Measurements from ENCODE around the gene GNG7.
"Not testable (repeated sequence)": the region's sequence is repeated elsewhere in the genome, so short reads cannot be mapped to it uniquely, and the experiment has no call there.

Gene GNG7

GRCh38 chr19:2567996-2568395, 134.5 kb downstream of the GNG7 start:
- TF ChIP-seq, protein P1, sequence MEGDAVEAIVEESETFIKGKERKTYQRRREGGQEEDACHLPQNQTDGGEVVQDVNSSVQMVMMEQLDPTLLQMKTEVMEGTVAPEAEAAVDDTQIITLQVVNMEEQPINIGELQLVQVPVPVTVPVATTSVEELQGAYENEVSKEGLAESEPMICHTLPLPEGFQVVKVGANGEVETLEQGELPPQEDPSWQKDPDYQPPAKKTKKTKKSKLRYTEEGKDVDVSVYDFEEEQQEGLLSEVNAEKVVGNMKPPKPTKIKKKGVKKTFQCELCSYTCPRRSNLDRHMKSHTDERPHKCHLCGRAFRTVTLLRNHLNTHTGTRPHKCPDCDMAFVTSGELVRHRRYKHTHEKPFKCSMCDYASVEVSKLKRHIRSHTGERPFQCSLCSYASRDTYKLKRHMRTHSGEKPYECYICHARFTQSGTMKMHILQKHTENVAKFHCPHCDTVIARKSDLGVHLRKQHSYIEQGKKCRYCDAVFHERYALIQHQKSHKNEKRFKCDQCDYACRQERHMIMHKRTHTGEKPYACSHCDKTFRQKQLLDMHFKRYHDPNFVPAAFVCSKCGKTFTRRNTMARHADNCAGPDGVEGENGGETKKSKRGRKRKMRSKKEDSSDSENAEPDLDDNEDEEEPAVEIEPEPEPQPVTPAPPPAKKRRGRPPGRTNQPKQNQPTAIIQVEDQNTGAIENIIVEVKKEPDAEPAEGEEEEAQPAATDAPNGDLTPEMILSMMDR (IDR thresholded peaks at IDR 0.05; ENCODE audit: low read depth, low read length, missing control alignments): no peak
- DNase-seq (ENCODE audit: low read depth): no peak
- H3K4me3 ChIP-seq (ENCODE audit: low read depth, low read length): no peak overlapping the region

- DNase-seq (ENCODE audit: low read depth): no peak
- no peak overlapping the region for H3K4me3 ChIP-seq (ENCODE audit: low read depth, low read length)
- TF ChIP-seq, protein P1 (IDR thresholded peaks at IDR 0.05; ENCODE audit: low read depth, low read length, missing control alignments): no peak
These were observed 134.9 kb downstream of the GNG7 start for GRCh38 chr19:2567580-2567979.

GRCh38 chr19:2563546-2563945, 138.9 kb downstream of the GNG7 start:
- not testable (repeated sequence) for H3K4me3 ChIP-seq (ENCODE audit: low read depth, low read length); DNase-seq (ENCODE audit: low read depth)

GRCh38 chr19:2561895-2562294, 140.6 kb downstream of the GNG7 start:
- H3K4me3 ChIP-seq (ENCODE audit: low read depth, low read length): peak overlapping the region; percentile 44
- peak; percentile 80 for DNase-seq (ENCODE audit: low read depth)
- TF ChIP-seq, protein P1 (IDR thresholded peaks at IDR 0.05; ENCODE audit: low read depth, low read length, missing control alignments): peak; percentile 8

DNA sequence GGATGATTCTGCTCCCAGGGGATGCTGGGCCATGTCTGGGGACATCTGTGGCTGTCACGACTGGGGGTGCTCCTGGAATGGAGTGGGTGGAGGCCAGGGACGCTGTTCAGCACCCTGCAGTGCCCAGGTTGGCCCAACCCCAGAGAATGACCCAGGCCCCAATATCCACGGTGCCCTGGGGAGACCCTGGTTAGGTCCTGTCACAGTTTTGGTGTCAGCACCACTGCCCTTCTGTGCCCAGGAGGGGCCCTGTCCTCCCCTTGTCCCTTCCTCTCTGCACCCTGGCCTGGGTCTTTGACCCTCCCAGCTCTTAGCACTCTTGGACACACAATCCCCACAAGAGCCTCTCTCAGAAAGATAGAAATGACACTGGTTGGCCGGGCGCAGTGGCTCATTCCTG, 141.3 kb downstream of the GNG7 start:
- no peak for DNase-seq (ENCODE audit: low read depth)
- H3K4me3 ChIP-seq (ENCODE audit: low read depth, low read length): peak overlapping the region; percentile 31; the same call in 1 of the 2 replicates
- TF ChIP-seq, protein P1 (IDR thresholded peaks at IDR 0.05; ENCODE audit: low read depth, low read length, missing control alignments): no peak

DNA sequence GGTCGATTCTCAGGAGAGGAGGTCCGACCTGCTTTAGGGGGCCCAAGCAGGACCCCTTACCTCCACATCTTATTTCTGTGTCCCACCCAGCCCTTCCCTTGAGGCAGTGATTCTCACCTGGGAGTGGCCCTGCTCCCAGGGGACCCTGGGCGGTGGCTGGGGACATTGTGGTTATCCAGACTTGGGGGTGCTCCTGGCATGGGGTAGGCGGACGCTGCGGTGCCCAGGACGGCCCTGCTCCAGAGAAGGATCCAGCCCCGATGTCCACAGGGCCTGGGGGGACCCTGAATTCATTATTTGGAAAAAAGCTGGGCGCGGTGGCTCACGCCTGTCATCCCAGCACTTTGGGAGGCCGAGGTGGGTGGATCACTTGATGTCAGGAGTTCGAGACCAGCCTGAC, 142.1 kb downstream of the GNG7 start:
- no peak for DNase-seq (ENCODE audit: low read depth)
- H3K4me3 ChIP-seq (ENCODE audit: low read depth, low read length): no peak overlapping the region
- TF ChIP-seq, protein P1 (IDR thresholded peaks at IDR 0.05; ENCODE audit: low read depth, low read length, missing control alignments): no peak

DNA sequence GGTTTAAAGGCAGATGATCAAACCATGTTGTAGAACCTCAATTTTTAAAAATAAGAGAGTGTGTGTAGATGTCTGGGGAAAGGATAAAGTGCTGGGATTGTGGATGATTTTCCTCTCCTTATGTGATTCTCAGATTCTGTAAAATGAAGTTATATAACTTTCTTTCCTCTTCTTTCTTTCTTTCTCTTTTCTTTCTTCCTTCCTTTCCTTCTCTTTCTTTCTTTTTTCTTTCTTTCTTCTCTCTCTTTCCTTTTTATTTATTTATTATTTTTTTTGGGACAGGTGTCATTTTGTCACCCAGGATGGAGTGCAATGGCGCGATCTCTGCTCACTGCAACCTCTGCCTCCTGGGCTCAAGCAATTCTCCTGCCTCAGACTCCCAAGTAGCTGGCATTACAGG, 144.0 kb downstream of the GNG7 start:
- no peak overlapping the region for H3K4me3 ChIP-seq (ENCODE audit: low read depth, low read length)
- DNase-seq (ENCODE audit: low read depth): no peak
- TF ChIP-seq, protein P1 (IDR thresholded peaks at IDR 0.05; ENCODE audit: low read depth, low read length, missing control alignments): no peak

GRCh38 chr19:2558131-2558530, 144.4 kb downstream of the GNG7 start:
- not testable (repeated sequence) for DNase-seq (ENCODE audit: low read depth); H3K4me3 ChIP-seq (ENCODE audit: low read depth, low read length)
